ENCODE results near the gene TMEM255A.

Gene TMEM255A

GRCh38 chrX:120262859-120263708 is 48.2 kb downstream of the TMEM255A start:
- no peak for DNase-seq

- DNase-seq = no peak
These were observed 50.9 kb downstream of the TMEM255A start for GRCh38 chrX:120260369-120260768.

GRCh38 chrX:120253784-120254183 is 57.5 kb downstream of the TMEM255A start:
- no peak for DNase-seq

GRCh38 chrX:120251471-120252011 is 59.7 kb downstream of the TMEM255A start:
- no peak for DNase-seq

GRCh38 chrX:120250522-120251271 is 60.6 kb downstream of the TMEM255A start, which contains the start of gene ZBTB33:
Gene ZBTB33 (plus strand): TSS chrX:120250812. CDS start chrX:120253416, 2,604 bp downstream.
- peak; percentile 80 for DNase-seq

GRCh38 chrX:120244735-120245498 is 66.3 kb downstream of the TMEM255A start:
- DNase-seq = peak; percentile 38

- no peak for DNase-seq
These were observed 66.9 kb downstream of the TMEM255A start for GRCh38 chrX:120244395-120244734.

- no peak for DNase-seq
These were observed 68.4 kb downstream of the TMEM255A start for GRCh38 chrX:120242813-120243212.

- no peak for DNase-seq
These were observed 72.3 kb downstream of the TMEM255A start for GRCh38 chrX:120238933-120239332.

GRCh38 chrX:120236687-120237479 is 74.4 kb downstream of the TMEM255A start:
- DNase-seq = no peak

- DNase-seq = no peak
These were observed 76.0 kb downstream of the TMEM255A start for GRCh38 chrX:120235284-120235683.

GRCh38 chrX:120228187-120228908 is 82.9 kb downstream of the TMEM255A start:
- DNase-seq = no peak

- DNase-seq = no peak
These were observed 86.9 kb downstream of the TMEM255A start for GRCh38 chrX:120224388-120224787.

GRCh38 chrX:120223374-120223773 is 87.9 kb downstream of the TMEM255A start:
- DNase-seq = no peak

- peak; percentile 0 for DNase-seq
These were observed 97.6 kb downstream of the TMEM255A start for GRCh38 chrX:120213438-120214265.

Measured in NCI-H187 treated with DMSO at 0.1 percent for 48 hours (cell line).